ENCODE data around the gene RPL4.

Gene RPL4

DNA sequence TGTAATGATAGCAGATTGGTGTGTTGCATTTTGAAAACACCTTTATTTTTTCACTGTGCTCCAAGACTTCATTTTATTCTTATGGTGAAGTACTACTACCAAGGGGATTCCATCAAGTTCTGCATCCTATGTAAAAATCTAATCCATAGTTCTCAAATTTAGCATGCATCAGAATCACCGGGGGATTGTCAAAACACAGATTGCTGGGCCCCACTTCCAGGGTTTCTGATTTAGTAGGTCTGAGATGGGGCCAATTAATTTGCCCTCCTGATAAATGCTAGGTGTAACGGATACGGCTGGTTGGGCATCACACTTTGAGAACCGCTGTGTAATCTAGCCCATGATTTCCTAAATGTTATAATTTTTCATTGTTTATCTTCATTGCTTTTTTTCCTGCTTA, 1.2 kb upstream of the RPL4 start:
- TF ChIP-seq, protein P1, sequence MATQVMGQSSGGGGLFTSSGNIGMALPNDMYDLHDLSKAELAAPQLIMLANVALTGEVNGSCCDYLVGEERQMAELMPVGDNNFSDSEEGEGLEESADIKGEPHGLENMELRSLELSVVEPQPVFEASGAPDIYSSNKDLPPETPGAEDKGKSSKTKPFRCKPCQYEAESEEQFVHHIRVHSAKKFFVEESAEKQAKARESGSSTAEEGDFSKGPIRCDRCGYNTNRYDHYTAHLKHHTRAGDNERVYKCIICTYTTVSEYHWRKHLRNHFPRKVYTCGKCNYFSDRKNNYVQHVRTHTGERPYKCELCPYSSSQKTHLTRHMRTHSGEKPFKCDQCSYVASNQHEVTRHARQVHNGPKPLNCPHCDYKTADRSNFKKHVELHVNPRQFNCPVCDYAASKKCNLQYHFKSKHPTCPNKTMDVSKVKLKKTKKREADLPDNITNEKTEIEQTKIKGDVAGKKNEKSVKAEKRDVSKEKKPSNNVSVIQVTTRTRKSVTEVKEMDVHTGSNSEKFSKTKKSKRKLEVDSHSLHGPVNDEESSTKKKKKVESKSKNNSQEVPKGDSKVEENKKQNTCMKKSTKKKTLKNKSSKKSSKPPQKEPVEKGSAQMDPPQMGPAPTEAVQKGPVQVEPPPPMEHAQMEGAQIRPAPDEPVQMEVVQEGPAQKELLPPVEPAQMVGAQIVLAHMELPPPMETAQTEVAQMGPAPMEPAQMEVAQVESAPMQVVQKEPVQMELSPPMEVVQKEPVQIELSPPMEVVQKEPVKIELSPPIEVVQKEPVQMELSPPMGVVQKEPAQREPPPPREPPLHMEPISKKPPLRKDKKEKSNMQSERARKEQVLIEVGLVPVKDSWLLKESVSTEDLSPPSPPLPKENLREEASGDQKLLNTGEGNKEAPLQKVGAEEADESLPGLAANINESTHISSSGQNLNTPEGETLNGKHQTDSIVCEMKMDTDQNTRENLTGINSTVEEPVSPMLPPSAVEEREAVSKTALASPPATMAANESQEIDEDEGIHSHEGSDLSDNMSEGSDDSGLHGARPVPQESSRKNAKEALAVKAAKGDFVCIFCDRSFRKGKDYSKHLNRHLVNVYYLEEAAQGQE (IDR thresholded peaks at IDR 0.05; ENCODE audit: insufficient read depth in 1 of 2, low read depth in 2 of 2, low read length in 2 of 2): no peak
- TF ChIP-seq SIN3A (IDR thresholded peaks at IDR 0.05; ENCODE audit: borderline replicate concordance, insufficient read depth, low read length) (no peak), FOXP2 (optimal IDR thresholded peaks at IDR 0.05; ENCODE audit: borderline replicate concordance, extremely low read depth, extremely low read length, insufficient read depth) (no peak), TAF1 (IDR thresholded peaks at IDR 0.05; ENCODE audit: borderline replicate concordance, insufficient read depth, low read length) (no peak), POLR2AphosphoS5 (IDR thresholded peaks at IDR 0.05; ENCODE audit: low read depth, low read length) (no peak)

GRCh38 chr15:66505430-66505811, 766 bp upstream of the RPL4 start:
- TF ChIP-seq POLR2AphosphoS5 (IDR thresholded peaks at IDR 0.05; ENCODE audit: low read depth, low read length) (no peak), TAF1 (IDR thresholded peaks at IDR 0.05; ENCODE audit: borderline replicate concordance, insufficient read depth, low read length) (no peak), FOXP2 (optimal IDR thresholded peaks at IDR 0.05; ENCODE audit: borderline replicate concordance, extremely low read depth, extremely low read length, insufficient read depth) (no peak), SIN3A (IDR thresholded peaks at IDR 0.05; ENCODE audit: borderline replicate concordance, insufficient read depth, low read length) (no peak)
- TF ChIP-seq, protein P1 (IDR thresholded peaks at IDR 0.05; ENCODE audit: insufficient read depth in 1 of 2, low read depth in 2 of 2, low read length in 2 of 2): no peak

- TF ChIP-seq POLR2AphosphoS5 (IDR thresholded peaks at IDR 0.05; ENCODE audit: low read depth, low read length): peak; percentile 4
- TF ChIP-seq SIN3A (IDR thresholded peaks at IDR 0.05; ENCODE audit: borderline replicate concordance, insufficient read depth, low read length): peak; percentile 82; the same call in 1 of the 2 replicates
- no peak for TF ChIP-seq TAF1 (IDR thresholded peaks at IDR 0.05; ENCODE audit: borderline replicate concordance, insufficient read depth, low read length)
- TF ChIP-seq FOXP2 (optimal IDR thresholded peaks at IDR 0.05; ENCODE audit: borderline replicate concordance, extremely low read depth, extremely low read length, insufficient read depth): no peak
- TF ChIP-seq, protein P1 (IDR thresholded peaks at IDR 0.05; ENCODE audit: insufficient read depth in 1 of 2, low read depth in 2 of 2, low read length in 2 of 2): 0 out of 4 replicates have a peak, but pooled peaks of 1 of the 2 experiments have one; percentile 16
Observed at GRCh38 chr15:66503780-66504562, 684 bp downstream of the RPL4 start.

GRCh38 chr15:66502491-66502890, 2.2 kb downstream of the RPL4 start:
- TF ChIP-seq POLR2AphosphoS5 (IDR thresholded peaks at IDR 0.05; ENCODE audit: low read depth, low read length) (no peak; the same call in 1 of the 2 replicates), TAF1 (IDR thresholded peaks at IDR 0.05; ENCODE audit: borderline replicate concordance, insufficient read depth, low read length) (no peak), SIN3A (IDR thresholded peaks at IDR 0.05; ENCODE audit: borderline replicate concordance, insufficient read depth, low read length) (no peak), FOXP2 (optimal IDR thresholded peaks at IDR 0.05; ENCODE audit: borderline replicate concordance, extremely low read depth, extremely low read length, insufficient read depth) (no peak)
- TF ChIP-seq, protein P1 (IDR thresholded peaks at IDR 0.05; ENCODE audit: insufficient read depth in 1 of 2, low read depth in 2 of 2, low read length in 2 of 2): no peak
